ENCODE data around the gene STOX1. TPM values are rescaled to one million over a fixed set of nuclear protein-coding genes. Genes with fewer than 3 reads are reported as not detected.

STOX1 gene
- total and polyA plus RNA-seq, 2 of the 13 experiments (the other 11 are each of a cell fraction or from before 2014, with no cell fraction given) = 2.5 to 6.0 TPM

- TF ChIP-seq RFX3 (CRISPR knock-in tag; IDR thresholded peaks at IDR 0.05) (no peak), SIX1 (CRISPR knock-in tag; IDR thresholded peaks at IDR 0.05; ENCODE audit: borderline replicate concordance) (no peak), ZNF574 (CRISPR knock-in tag; IDR thresholded peaks at IDR 0.05) (peak; percentile 65), ZNF709 (CRISPR knock-in tag; IDR thresholded peaks at IDR 0.05) (peak; percentile 85), ESRRA (CRISPR knock-in tag; IDR thresholded peaks at IDR 0.05; ENCODE audit: low read depth) (no peak; the same call in 1 of the 2 replicates), TAF1 (CRISPR knock-in tag; IDR thresholded peaks at IDR 0.05) (peak; percentile 94), MBD4 (IDR thresholded peaks at IDR 0.05; ENCODE audit: borderline replicate concordance, low read length) (0 out of 2 replicates have a peak, but pooled peaks have one; percentile 51), FOXP1 (IDR thresholded peaks at IDR 0.05) (no peak), FOXP1 (CRISPR knock-in tag; IDR thresholded peaks at IDR 0.05) (no peak), ZNF142 (CRISPR knock-in tag; IDR thresholded peaks at IDR 0.05) (no peak; the same call in 1 of the 2 replicates), DBP (CRISPR knock-in tag; IDR thresholded peaks at IDR 0.05; ENCODE audit: not compliant biosample characterization) (peak; percentile 79), NFE2L1 (CRISPR knock-in tag; IDR thresholded peaks at IDR 0.05; ENCODE audit: borderline replicate concordance) (peak; percentile 81; the same call in 1 of the 2 replicates), ZFP41 (CRISPR knock-in tag; IDR thresholded peaks at IDR 0.05; ENCODE audit: borderline replicate concordance) (peak; percentile 53; the same call in 1 of the 2 replicates), MYNN (CRISPR knock-in tag; IDR thresholded peaks at IDR 0.05; ENCODE audit: low read depth) (peak; percentile 90), ZNF124 (CRISPR knock-in tag; IDR thresholded peaks at IDR 0.05) (no peak; the same call in none of the 2 replicates), ZNF841 (CRISPR knock-in tag; IDR thresholded peaks at IDR 0.05; ENCODE audit: borderline replicate concordance) (peak; percentile 84; the same call in 1 of the 2 replicates), PPARG (CRISPR knock-in tag; conservative IDR thresholded peaks at IDR 0.05) (0 out of 2 replicates have a peak, but pooled peaks have one; percentile 19), HDAC1 (CRISPR knock-in tag; IDR thresholded peaks at IDR 0.05) (peak; percentile 56; the same call in 1 of the 2 replicates), JUNB (CRISPR knock-in tag; IDR thresholded peaks at IDR 0.05; ENCODE audit: borderline replicate concordance) (peak; percentile 60; the same call in 1 of the 2 replicates), ZBTB3 (CRISPR knock-in tag; IDR thresholded peaks at IDR 0.05; ENCODE audit: borderline replicate concordance, low read depth) (no peak), FOXA1 (IDR thresholded peaks at IDR 0.05) (no peak), FOXA1 (CRISPR knock-in tag; IDR thresholded peaks at IDR 0.05) (no peak)
Measured at GRCh38 chr10:68900427-68901104, 73.2 kb downstream of the STOX1 start (continued).
